AG04449 (cell line): ENCODE data around the gene SHISAL1.

Experiments used
- CTCF ChIA-PET: fragments of 350-600 bp; formaldehyde crosslinking; extraction: SDS; loops from one replicate; lab custom pipeline; 2021; ENCODE audit warnings: antibody characterized with exemption; lab: Yijun Ruan, JAX
- POLR2A ChIA-PET: fragments of 400-600, 350-600 bp; formaldehyde crosslinking; extraction: SDS; loops from one replicate; lab custom pipeline; 2020; ENCODE audit warnings: antibody characterized with exemption, inconsistent platforms; lab: Yijun Ruan, JAX
- DNase-seq: peaks from one replicate; pipeline ENCODE4 v3.0.0-alpha.2; 2010; ENCODE audit warnings: low read depth, low spot score
- H3K4me3 ChIP-seq: 2 replicates; pipeline ENCODE4 v1.5.1; 2011; ENCODE audit warnings: low read depth, mild to moderate bottlenecking, control low read depth, low read length
- CTCF ChIP-seq: IDR thresholded peaks from one replicate; pipeline ENCODE4 v1.5.1; 2011; ENCODE audit warnings: mild to moderate bottlenecking, moderate library complexity, low read length, control low read depth, inconsistent platforms; ENCODE audit not compliant: insufficient read depth; ENCODE audit errors: missing control alignments

The SHISAL1 gene

GRCh38 chr22:44347080-44347479, 34.3 kb upstream of the SHISAL1 start:
- CTCF ChIA-PET = no interaction called here
- no peak for TF ChIP-seq CTCF
- POLR2A ChIA-PET = no interaction called here
- H3K4me3 ChIP-seq = no peak overlapping the region
- DNase-seq = no peak

- H3K4me3 ChIP-seq = no peak overlapping the region
- TF ChIP-seq CTCF = no peak
- no peak for DNase-seq
- ChIA-PET CTCF (no interaction called here), POLR2A (no interaction called here)
These were observed 33.1 kb upstream of the SHISAL1 start for GRCh38 chr22:44345872-44346271.

GRCh38 chr22:44344407-44344806, 31.7 kb upstream of the SHISAL1 start:
- POLR2A ChIA-PET = no interaction called here
- DNase-seq = no peak
- CTCF ChIA-PET = no interaction called here
- H3K4me3 ChIP-seq = no peak overlapping the region
- no peak for TF ChIP-seq CTCF

GRCh38 chr22:44342347-44342956, 29.7 kb upstream of the SHISAL1 start:
- CTCF ChIA-PET = no interaction called here
- POLR2A ChIA-PET = no interaction called here
- H3K4me3 ChIP-seq = no peak overlapping the region
- DNase-seq = no peak
- no peak for TF ChIP-seq CTCF

- no peak overlapping the region for H3K4me3 ChIP-seq
- TF ChIP-seq CTCF = no peak
- ChIA-PET POLR2A (interaction anchor here (0.7 kb wide), 1 partner anchor 123 kb away, joined by 3 read pairs; no protein-coding TSS in a partner anchor), CTCF (interaction anchor here (0.6 to 1.2 kb wide), 2 partner anchors 284 to 348 kb away, joined by 3 read pairs; no protein-coding TSS in a partner anchor)
- no peak for DNase-seq
These were observed 28.9 kb upstream of the SHISAL1 start for GRCh38 chr22:44341431-44342346.
